ENCODE results near the gene MTFMT.
A peak's percentile ranks its signal among the peaks of the same experiment; 100 is the strongest.
"Not testable (repeated sequence)": the region's sequence is repeated elsewhere in the genome, so short reads cannot be mapped to it uniquely, and the experiment has no call there.

Gene MTFMT

DNA sequence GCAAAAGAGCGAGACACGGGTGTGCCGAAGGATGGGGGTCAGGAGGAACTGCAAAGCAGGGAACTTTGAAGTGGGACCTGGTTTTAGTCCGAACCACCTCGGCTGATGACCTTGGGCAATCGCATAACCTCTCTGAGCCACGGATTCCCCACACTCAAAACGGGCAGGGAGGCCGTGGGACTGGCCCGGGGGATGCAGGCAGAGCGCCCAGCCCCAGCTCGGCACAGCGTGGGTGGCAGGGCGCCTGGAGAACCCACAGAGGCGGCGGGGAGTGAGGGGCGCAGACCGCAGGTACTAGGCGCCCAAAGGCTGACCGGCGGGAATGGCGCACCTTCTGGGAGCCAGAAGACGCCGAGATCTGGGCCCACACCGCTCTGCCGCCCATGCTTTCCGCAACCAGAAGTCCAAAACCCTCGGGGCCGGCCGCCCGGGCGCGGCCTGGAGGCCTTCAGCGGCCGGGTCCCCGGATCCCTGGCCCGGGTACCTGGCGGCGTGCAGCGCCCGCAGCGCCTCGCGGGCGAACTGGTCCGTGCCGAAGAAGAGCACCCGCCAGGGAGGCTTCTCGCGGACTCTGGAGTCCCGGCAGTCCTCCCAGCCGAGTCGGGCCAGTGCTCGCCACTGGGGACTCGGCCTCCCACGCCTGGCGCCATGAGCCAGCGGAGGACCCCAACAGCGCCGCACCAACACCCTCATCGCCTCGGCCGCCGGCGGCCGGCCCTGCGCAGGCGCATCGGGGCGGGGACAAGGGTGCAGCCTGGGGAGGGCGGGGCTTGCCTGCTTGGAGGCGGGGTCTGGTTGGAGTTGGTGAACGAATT, at the start of gene MTFMT:
Gene MTFMT, minus strand, starts transcription at position 719 of the 815 bp plus-strand sequence. Its CDS starts 26 bp downstream, at position 693.
- peak; percentile 93 to 96 for DNase-seq

DNA sequence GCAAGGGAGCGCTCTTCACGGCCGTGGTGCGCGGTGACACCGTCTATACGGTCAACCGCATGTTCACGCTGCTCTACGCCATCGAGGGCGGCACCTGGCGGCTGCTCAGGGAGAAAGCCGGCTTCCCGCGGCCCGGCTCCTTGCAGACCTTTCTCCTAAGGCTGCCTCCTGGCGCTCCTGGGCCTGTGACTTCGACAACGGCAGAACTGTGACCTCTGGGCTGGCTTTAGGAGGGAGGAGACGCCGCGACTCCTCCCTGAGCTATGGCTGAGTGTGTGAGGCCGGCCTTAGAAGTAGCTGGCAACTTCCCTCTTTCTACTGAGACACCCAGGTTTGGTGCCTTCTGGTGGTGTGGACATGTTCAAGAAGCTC, 48.5 kb upstream of the MTFMT start:
- peak; percentile 48 to 51 for DNase-seq

DNA sequence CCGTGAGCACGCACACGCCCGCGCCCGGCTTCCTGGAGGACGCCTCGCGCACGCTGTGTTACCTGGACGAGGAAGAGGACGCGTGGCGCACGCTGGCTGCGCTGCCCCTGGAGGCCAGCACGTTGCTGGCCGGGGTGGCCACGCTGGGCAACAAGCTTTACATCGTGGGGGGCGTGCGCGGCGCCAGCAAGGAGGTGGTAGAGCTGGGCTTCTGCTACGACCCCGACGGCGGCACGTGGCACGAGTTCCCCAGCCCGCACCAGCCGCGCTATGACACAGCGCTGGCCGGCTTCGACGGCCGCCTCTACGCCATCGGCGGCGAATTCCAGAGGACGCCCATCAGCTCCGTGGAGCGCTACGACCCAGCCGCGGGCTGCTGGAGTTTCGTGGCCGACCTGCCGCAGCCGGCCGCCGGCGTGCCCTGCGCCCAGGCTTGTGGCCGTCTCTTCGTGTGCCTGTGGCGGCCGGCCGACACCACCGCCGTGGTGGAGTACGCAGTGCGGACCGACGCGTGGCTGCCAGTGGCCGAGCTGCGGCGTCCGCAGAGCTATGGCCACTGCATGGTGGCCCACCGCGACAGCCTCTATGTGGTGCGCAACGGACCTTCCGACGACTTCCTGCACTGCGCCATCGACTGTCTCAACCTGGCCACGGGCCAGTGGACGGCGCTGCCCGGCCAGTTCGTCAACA, 48.0 kb upstream of the MTFMT start:
- DNase-seq: no peak

DNA sequence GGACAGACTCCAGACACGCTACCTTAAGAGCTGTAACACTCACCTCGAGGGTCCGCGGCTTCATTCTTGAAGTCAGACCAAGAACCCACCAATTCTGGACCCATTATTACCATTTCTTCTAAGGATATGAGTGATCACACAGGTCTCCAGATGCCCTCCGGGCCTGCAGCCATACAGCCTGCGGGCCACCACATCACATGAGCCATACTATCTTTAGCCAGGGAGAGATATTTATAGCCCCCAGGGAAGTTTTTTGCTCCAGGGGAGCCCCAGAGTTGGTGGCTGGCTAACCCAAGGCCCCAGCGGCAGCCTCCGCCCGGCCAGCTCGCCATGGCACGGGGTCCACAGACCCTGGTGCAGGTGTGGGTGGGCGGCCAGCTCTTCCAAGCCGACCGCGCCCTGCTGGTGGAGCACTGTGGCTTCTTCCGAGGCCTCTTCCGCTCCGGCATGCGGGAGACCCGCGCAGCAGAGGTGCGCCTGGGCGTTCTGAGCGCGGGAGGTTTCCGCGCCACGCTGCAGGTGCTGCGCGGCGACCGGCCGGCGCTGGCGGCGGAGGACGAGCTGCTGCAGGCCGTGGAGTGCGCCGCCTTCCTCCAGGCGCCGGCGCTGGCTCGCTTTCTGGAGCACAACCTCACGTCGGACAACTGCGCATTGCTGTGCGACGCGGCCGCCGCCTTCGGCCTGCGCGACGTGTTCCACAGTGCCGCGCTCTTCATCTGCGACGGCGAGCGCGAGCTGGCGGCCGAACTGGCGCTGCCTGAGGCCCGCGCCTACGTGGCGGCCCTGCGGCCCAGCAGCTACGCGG, 47.2 kb upstream of the MTFMT start, which contains the start of gene KBTBD13:
Gene KBTBD13, plus strand, starts transcription at position 261 of the 805 bp plus-strand sequence. Its CDS starts 70 bp downstream, at position 331.
- DNase-seq: no peak

DNA sequence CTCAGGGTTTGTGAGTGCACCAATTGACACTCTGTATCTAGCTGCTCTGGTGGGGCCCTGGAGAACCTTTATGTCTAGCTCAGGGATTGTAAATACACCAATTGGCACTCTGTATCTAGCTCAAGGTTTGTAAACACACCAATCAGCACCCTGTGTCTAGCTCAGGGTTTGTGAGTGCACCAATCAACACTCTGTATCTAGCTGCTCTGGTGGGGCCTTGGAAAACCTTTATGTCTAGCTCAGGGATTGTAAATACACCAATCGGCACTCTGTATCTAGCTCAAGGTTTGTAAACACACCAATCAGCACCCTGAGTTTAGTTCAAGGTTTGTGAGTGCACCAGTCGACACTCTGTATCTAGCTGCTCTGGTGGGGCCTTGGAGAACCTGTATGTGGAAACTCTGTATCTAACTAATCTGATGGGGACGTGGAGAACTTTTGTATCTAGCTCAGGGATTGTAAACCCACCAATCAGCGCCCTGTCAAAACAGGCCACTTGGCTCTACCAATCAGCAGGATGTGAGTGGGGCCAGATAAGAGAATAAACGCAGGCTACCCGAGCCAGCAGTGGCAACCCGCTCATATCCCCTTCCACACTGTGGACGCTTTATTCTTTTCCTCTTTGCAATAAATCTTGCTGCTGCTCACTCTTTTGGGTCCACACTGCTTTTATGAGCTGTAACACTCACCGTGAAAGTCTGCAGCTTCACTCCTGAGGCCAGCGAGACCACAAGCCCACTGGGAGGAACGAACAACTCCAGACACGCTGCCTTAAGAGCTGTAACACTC, 46.4 kb upstream of the MTFMT start:
- DNase-seq: not testable (repeated sequence)

DNA sequence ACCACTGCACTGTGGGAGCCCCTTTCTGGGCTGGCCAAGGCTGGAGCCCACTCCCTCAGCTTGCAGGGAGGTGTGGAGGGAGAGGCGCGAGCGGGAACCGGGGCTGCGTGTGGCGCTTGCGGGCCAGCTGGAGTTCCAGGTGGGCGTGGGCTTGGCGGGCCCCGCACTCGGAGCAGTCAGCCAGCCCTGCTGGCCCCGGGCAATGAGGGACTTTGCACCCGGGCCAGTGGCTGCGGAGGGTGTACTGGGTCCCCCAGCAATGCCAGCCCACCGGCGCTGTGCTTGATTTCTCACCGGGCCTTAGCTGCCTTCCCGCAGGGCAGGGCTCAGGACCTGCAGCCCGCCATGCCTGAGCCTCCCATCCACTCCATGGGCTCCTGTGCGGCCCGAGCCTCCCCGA, 45.5 kb upstream of the MTFMT start:
- DNase-seq: not testable (repeated sequence)

DNA sequence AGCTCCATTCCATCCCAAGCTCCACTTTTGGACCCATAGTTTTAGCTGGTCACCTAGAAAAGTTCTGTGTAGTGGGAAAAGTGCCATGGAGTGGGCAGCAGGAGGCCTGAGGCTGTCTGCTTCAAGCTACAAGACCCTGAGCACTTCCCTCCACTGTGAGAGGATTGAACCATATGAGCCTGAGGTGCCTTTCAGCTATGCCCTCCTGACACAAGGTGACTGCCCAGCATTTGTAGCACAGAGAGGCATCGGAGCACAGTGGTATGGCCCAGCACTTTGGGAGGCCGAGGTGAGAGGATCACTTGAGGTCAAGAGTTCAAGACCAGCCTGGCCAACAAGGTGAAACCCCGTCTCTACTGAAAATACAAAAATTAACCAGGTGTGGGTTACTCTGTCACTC, 43.2 kb upstream of the MTFMT start:
- DNase-seq: no peak

DNA sequence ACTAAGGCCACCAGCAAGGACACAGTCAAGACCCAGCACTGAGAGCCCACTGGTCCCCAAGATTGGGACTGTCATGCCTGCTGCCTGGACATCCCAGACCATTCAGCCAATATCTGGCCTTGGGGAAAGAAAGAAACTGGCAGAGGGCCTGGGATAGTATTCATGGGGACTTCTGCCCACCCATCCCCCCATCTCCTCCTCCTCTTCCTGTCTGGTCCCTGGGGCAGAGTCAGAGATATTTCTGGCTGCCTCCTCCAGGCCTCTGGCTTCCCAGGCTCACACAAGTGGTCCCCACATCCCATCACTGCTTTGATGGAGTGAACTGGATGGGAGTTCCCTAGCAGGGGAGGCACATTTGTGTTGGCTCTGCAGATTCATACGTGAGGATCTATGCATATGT, 42.6 kb upstream of the MTFMT start:
- no peak for DNase-seq

DNA sequence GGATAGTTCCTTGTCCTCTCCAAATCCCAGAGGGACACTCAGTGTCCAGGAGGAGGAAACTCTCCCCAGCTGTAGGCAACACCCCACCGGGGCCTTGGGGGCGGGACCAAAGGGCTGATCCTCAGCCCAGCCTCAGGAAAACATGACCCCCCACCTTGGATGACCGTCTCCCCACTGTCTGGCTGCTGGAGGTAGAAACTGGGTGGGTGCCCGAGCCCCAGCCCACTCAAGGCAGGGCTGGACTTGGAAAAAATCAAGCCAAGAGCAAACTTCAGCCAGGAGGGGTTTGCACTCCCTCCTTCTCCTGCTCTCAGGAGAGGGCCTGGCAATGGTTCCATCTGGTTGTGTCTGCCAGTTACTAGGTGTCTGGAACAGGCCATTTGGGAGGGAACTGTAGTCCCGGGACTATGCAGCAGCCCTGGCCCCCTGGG, 42.0 kb upstream of the MTFMT start:
- no peak for DNase-seq

DNA sequence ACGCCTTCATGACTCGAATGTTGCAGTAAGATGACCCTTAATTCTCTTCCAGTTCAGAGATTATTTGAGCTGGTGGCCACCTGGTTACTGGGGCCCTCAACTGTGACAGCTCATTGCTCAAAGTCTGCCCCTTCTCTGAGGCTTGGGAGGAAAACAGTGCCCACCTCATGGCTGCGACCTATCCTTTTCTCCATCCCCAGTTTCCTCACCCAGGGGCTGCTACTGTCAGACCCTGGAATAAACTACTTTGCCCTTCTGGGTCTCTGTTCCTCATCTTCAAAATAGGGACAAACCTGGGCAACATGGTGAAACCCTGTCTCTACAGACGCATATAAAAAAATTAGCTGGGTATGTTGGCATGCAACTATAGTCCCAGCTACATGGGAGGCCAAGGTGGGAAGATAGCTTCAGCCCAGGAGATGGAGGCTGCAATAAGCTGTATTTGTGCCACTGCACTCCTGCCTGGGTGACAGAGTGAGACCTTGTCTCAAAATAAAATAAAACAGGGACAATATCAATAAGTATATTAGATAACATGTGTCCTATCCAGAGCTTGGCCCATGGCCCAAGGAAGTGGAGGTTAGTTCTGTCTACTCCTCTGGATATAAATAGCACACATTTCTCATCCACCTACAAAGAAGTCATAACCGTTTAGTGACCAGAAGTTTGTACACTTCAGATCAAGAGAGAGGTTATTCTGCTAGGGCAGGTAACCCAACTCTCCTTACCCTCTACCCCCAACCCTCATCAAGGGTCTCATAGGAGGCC, 40.5 kb upstream of the MTFMT start:
- no peak for DNase-seq

DNA sequence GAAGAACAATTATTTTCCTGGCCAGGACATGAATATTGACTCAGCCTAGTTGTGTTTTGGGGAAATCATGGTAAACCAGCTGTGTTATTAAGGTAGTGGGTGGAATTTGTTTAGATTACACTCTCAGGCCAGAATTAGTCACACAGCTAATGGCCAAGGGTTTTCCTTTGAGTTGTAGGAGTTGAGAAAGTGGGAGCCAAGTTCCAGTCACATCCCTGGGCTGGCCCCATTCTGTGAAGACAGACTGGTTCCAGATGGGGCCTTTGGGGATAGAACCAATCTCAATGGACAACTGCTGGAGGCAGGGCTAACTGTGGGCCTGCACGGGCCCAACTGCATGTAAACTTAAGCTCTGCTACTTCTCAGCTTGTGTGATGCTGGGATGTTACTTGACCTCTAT, 39.7 kb upstream of the MTFMT start:
- no peak for DNase-seq

DNA sequence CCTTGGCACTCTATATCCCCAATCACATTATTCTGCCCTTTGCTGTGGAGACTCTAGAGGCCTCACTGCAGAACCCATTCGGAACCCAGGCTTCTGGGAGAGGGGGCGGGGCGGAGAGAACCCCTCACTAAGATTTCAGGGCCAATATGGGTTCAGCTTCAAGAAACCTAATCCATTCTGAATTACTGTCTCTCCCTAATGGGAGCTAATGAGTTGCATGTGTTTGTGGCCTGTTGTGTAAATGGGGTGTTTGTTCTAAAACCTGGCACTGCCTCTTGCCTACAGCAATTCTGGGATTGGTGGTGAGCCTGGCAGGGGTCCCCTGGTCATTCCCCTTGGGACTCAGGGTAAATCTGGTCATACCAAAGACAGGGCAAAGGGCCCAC, 39.0 kb upstream of the MTFMT start:
- DNase-seq: no peak

DNA sequence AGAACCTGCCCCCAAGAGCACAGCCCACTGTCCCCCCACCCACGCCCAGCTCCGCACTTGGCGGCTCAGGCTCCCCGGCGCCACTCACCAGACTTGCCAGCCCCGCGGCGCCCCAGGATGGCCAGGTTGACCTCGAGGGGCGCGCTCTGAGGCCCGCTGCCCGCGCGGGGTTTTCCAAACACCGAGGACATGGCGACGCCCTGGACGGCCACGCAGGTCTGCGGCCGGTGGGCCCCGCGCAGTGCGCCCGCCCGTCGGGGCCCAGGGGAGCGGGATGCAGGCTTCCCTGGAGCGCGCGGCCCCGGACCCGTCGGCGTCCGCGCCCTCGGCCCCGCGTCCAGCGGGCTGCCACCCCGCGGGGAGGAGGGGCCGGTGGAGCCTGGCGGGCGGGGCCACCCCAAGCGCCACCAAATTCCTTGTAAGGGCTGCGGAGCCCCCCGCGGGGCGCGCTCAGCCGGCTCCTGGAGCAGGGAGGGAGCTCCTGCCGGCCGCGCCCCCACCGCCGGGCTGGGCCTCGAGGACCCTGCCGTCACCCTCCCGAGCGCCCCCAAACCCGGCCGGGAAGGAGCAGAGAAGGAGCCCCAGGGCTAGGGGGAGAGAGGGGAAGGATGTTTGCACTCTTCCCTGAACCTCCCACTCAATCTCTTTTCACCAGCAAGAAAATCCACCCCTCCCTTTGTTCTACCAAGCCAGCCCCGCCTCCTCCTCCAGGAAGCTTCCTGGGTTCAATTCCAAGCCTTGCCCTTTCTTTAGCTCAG, 38.4 kb upstream of the MTFMT start, which contains the start of gene RASL12:
Gene RASL12, minus strand, starts transcription at position 347 of the 758 bp plus-strand sequence. Its CDS starts 156 bp downstream, at position 191.
- DNase-seq: no peak

DNA sequence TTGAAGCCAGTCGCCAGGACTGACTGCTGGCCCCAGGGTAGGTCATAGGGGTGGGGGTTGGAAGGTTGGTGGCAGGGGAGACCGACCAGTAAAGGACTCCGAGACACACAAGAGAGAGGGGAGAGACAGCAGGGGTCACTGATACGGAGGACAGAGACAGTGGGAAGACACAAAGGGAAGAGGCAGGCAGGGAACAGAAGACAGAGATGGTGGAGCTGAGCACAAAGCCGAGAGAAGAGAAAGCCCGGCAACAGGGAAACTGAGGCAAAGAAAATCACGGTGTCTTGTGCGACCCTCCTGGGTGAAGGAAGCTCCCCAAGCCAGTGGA, 37.8 kb upstream of the MTFMT start:
- no peak for DNase-seq

DNA sequence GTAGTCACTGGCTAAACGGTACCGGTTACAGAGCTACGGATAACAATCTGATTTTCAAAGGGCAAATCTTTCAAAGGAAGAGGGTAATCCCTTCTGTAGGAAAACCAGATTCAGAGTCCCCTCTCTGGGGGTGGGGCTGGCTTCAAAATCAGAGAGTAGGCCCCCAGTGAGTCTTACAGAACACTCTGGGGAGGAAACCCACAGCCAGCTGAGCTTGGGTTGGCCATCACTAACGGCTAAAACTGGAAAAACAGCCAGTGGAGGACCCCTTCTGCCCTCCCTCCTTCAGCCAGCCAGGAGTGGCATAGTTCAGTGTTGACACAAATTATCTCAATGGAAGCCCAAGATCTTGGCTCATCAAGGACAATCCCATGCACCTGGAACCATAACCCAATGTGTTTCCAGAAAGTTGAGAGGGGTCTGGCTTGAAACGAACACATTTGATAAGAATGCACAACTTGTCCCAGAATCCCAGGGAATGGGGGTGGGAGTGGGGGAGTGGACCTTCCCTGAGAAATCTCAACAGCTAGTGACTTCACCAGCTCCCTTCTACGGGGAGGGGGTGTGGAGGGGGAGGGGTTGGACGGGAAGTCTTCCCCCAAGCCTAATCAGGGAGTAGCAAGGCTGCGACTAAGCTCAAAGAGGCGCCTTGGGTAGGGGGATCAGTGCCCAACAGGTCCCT, 37.3 kb upstream of the MTFMT start:
- no peak for DNase-seq

DNA sequence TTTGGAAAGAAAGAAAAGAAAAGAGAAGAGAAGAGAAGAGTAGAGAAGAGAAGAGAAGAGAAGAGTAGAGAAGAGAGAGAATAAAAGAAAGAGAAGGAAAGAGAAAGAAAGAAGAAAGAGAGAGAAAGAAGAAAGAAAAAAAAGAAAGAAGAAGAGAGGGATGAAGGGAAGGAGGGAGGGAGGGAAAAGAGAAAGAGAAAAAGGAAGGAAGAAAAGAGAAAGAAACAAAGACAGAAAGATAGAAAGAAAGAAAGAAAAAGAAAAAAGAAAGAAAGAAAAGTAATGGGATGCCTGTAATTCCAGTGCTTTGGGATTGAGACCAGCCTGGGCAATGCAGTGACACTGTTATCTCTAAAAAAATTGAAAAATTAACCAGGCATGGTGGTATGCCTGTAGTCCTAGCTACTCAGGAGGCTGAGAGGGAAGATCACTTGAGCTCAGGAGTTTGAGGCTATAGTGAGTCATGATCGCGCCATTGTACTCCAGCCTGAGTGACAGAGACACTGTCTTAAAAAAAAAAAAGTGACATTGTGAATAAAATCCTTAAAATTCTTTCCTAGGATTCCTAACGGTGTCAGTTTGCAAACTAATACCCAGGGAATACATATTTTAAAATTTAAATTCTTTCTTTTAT, 36.7 kb upstream of the MTFMT start:
- no peak for DNase-seq

DNA sequence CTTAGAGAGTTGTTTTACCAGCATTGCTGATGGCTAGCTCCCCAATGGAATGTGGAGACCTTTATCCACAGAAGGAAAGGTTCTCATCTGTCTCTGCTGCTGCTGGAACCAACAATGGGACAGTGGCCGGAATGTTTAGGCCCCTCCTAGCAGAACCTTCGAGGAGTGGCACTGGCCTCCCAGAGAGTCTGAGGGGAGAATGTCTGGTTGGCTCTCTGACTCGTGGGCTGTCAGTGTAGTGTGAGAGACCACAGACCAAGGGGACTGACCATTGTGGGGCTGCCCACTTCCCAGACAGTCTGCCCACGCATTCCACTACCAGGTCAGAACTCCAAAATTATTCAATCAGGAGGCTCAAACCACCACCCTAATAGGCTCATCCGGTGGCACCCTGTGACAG, 33.3 kb upstream of the MTFMT start:
- DNase-seq: no peak

DNA sequence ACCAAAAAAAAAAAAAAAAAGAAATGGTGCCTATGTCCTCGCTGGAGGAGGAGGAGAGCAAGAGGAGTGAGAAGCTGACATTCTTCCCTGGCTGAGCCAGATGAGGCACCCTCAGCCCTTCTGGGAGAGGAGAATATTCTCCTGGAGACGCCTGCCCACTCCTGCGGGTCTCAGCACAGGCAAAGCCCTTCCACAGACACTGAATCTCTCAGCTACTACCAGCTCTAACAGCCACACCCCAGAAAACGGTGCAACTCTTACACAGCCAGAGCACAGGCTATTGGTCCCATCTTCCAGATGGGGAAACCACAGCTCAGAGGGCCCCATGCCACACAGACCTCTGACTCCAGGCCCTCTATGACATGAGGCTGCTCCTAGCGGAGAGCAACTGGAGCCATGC, 32.6 kb upstream of the MTFMT start:
- DNase-seq: no peak

DNA sequence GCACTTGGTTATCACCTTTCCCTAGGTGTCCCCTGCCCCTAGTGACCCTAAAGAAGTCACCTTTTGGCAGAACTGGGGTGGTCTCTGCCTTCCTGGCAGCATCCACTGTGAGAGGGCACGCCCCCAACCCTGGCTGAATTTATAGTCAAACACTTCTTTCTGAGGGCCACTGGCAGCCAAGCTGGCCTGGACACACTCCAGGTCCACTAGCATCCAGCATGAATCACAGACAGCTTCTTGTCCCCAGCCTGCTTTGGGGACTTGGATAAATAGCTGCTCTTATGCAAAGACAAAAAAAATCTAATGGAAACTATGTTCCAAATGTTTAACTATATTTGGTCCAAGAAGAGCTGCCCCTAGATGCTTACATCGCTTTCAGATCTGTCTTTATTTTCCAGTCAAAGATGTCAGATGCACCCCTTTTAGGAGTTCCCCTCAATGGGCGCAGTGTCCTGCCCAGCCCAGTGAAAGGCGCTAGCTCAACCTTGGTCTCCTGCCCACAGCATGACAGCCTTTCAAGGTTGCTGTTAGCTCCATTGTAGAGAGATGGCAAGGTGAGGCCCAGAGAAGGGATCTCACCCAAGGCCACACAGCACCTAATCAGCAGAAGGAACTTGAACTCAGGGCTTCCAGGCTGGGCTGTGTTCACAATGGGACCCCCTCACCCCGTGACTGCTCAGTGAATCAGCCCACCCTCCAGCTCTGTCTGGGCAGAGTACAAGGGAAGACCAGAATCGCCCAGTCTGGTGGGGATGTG, 31.4 kb upstream of the MTFMT start:
- no peak for DNase-seq
